Measurements from ENCODE around the gene AIF1L.
"Not testable (repeated sequence)": the region's sequence is repeated elsewhere in the genome, so short reads cannot be mapped to it uniquely, and the experiment has no call there.

The AIF1L gene

GRCh38 chr9:131125288-131126058 lies 29.1 kb downstream of the AIF1L start, which contains the start of gene NUP214:
Gene NUP214, plus strand, starts transcription at chr9:131125586. Its CDS starts 119 bp downstream, at chr9:131125705.
- DNase-seq = peak; percentile 99

GRCh38 chr9:131126059-131126426 lies 29.7 kb downstream of the AIF1L start:
- DNase-seq = no peak

GRCh38 chr9:131129183-131129582 lies 32.9 kb downstream of the AIF1L start:
- no peak for DNase-seq

GRCh38 chr9:131138676-131139075 lies 42.3 kb downstream of the AIF1L start:
- no peak for DNase-seq

GRCh38 chr9:131140112-131140511 lies 43.8 kb downstream of the AIF1L start:
- no peak for DNase-seq

- DNase-seq = no peak
These were observed 44.2 kb downstream of the AIF1L start for GRCh38 chr9:131140550-131140949.

- no peak for DNase-seq
These were observed 45.8 kb downstream of the AIF1L start for GRCh38 chr9:131142160-131142559.

GRCh38 chr9:131144201-131144600 lies 47.9 kb downstream of the AIF1L start:
- DNase-seq = no peak

GRCh38 chr9:131145245-131145644 lies 48.9 kb downstream of the AIF1L start:
- DNase-seq = no peak

- no peak for DNase-seq
These were observed 49.9 kb downstream of the AIF1L start for GRCh38 chr9:131146186-131146585.

GRCh38 chr9:131148276-131148675 lies 51.9 kb downstream of the AIF1L start:
- no peak for DNase-seq

GRCh38 chr9:131148966-131149687 lies 52.8 kb downstream of the AIF1L start:
- no peak for DNase-seq

GRCh38 chr9:131149688-131150053 lies 53.3 kb downstream of the AIF1L start:
- DNase-seq = no peak

GRCh38 chr9:131153595-131153994 lies 57.3 kb downstream of the AIF1L start:
- no peak for DNase-seq

GRCh38 chr9:131158673-131159072 lies 62.3 kb downstream of the AIF1L start:
- DNase-seq = not testable (repeated sequence)

- DNase-seq = no peak
These were observed 64.2 kb downstream of the AIF1L start for GRCh38 chr9:131160416-131161112.

- no peak for DNase-seq
These were observed 65.3 kb downstream of the AIF1L start for GRCh38 chr9:131161585-131161984.

GRCh38 chr9:131162886-131163285 lies 66.6 kb downstream of the AIF1L start:
- no peak for DNase-seq

GRCh38 chr9:131165523-131165922 lies 69.2 kb downstream of the AIF1L start:
- DNase-seq = no peak

GRCh38 chr9:131167146-131167692 lies 70.9 kb downstream of the AIF1L start:
- DNase-seq = no peak

- no peak for DNase-seq
These were observed 71.6 kb downstream of the AIF1L start for GRCh38 chr9:131167936-131168335.

GRCh38 chr9:131169563-131170240 lies 73.4 kb downstream of the AIF1L start:
- no peak for DNase-seq

Data from CD4-positive, alpha-beta T cell treated with Interleukin-17A for 4 hours (primary cell).